Non-pigmented ciliary epithelial cell (primary cell): ENCODE data around the gene SV2C.
A peak's percentile ranks its signal among the peaks of the same experiment; 100 is the strongest.
"Not testable (repeated sequence)": the region's sequence is repeated elsewhere in the genome, so short reads cannot be mapped to it uniquely, and the experiment has no call there.

Experiments
- DNase-seq: peaks from one replicate; pipeline ENCODE4 v3.0.0-alpha.2; 2010; ENCODE audit warnings: low read depth

The SV2C gene

DNA sequence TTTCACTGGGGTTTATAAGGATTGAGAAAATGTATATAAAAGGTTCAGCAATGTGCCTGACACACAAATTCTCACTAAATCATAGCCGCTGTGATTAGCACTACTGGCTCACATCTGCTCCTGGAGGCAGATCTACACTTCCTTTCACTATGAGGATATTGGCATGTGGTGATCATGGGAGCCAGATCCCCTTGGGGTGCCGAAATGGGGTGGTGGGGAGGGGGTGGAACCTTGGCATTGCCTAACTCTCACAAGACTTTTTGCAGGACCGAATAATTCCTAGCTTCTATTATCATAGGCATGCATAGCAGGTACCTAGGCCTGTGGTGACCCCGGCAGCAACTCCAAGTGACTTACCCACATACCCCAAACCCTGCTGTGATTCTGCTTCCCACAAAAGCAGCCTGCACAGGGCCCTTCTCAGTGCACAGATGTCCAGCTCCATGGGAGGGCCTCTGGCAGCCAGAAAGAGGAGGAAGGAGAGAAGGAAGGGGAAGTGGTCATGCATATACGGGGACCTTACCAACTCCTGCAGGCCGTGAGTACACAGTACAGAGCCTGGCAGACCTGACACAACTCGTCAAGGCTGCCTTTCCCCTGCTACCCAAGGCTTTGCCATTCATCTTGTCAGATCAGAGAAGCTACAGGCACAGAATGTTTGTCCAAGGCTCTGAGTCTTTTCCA, 258.6 kb downstream of the SV2C start:
- no peak for DNase-seq

DNA sequence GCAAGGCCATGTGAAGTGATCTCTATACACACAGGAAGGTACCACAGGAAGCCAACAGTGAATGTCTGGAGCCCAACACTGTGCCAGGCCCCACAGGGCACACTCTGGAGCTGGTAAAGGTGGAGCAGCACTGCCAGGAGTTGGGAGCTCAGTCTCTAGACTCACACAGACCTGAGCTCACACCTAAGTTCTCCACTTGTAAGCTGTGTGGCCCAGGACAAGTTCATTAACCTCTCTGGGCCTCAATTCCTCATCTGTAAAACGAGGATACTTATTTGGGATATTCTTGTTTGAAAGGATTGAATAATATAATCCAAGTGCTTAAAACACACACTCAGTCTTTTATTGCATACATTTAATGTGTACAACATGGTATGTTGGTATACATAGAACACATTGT, 259.3 kb downstream of the SV2C start:
- DNase-seq: no peak

DNA sequence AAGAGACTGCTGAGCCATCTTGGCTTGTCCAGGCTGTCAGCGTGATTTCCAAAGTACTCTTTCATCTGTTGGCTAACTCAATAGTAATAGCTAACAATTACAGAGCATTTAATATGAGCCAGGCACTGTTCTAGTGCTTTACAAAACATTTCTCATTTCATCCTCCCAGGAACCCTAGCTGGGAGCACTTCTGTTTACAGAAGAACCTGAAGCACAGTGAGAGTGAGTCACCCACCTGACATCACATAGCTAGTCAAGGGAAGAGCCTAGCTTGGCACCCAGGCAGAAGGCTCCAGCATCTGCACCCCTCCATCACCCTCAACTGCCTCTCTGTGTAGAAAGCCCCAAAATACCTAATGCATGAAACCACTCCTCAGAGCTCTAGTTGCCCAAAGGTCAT, 262.4 kb downstream of the SV2C start:
- no peak for DNase-seq

DNA sequence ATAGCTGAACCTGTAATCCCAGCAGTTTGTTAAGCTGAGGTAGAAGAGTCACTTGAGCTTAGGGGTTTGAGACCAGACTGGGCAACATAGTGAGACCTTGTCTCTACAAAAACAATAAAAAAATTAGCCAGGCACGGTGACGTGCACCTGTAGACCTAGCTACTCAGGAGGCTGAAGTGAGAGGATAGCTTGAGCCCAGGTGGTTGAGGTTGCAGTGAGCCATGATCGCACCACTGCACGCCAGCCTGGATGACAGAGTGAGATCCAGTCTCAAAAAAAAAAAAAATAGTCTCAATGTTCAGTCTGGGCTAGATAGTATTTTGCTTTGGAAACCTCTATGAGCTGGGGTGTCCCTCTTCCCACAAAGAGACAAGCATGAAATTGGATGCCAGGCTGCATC, 268.0 kb downstream of the SV2C start:
- no peak for DNase-seq

GRCh38 chr5:76351577-76351976, 268.4 kb downstream of the SV2C start:
- DNase-seq: no peak

DNA sequence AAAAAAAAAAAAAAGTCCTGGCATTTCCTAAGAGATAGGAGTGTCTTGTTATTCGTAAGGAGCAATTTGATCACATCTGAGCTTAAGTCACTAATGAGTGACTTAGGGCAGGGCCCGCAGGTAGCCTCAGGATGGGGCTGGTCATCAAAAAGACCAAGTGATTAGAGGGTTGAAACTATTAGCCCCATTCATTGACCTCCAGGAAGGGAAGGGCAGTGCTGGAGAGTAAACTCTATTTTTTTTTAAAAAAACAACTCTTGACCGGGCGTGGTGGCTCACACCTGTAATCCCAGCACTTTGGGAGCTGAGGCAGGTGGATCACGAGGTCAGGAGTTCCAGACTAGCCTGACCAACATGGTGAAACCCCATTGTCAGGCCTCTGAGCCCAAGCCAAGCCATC, 273.7 kb downstream of the SV2C start:
- no peak for DNase-seq

- DNase-seq: no peak
Observed at GRCh38 chr5:76363352-76364225, 280.4 kb downstream of the SV2C start.

DNA sequence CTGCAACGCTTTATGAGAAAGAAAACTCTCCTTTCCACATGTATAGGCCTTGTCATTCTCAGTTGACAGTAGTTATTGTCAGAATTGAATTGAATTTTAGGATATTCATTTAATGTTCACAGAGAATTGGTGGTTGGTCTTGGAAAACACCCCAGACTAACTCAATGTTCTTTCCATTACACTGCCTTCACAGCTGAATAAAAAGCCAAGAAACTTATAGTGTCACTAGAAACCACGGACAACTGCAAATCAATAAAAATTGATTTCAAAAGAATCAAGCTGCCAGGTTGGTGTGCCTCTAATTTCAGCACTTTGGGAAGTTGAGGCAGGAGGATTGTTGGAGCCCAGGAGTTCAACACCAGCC, 281.0 kb downstream of the SV2C start:
- DNase-seq: no peak

- no peak for DNase-seq
Observed at GRCh38 chr5:76365561-76365960, 282.4 kb downstream of the SV2C start.

GRCh38 chr5:76366596-76366995, 283.4 kb downstream of the SV2C start:
- DNase-seq: no peak

DNA sequence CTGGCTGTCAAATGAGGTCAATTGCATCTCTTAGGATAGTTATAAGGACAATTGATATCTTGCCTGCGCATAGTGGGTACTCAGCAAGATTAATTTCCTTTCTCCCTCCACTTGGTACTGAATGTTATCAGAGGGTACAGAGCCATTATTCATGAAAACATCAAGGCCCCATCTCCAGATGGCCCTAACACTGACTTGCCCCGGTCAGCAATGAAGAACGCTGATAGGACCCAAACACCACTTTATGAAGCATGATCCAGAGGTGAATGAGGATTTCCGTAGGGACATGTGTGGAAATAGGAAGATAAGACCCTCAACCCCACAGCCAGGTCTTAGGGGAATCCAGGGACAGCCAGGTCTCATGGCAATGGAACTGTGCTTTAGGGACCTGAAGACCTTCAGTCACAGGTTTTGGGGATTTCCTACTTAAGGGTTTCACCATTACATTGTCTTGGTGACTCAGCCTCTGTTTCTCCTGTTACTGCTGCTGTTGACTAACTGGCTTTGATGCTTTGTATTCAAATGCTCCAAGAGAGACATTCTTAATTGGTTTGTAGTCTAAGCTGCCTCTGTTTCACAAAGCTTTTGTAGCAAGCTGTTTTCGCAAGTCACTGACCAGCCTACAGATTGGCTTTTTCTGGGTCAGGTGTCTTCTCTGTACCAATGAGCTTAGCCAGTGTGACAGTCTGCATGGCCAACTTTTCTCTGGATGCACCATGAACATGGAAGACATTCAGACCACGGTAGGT, 284.6 kb downstream of the SV2C start:
- DNase-seq: no peak

DNA sequence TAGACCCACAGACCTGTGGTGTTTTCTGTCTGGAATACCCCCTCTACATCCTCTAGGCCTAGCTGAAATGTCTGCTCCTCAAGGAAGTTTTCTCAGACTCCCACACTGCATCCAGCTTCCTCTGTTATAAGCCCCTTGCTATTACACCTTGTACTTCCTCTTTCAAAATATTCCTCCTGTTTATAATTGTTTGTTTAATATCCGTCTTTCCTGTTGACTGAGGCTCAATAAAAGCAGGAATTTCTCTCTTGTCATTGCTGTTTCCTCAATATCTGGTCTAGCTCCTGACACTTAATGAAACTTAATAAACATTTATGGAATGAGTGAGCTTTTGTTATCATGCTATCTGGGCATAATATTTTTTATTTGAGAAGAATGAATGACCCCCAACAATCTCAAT, 285.8 kb downstream of the SV2C start:
- no peak for DNase-seq

- DNase-seq: not testable (repeated sequence)
Observed at GRCh38 chr5:76369668-76370067, 286.5 kb downstream of the SV2C start.

- DNase-seq: no peak
Observed at GRCh38 chr5:76371960-76372322, 288.8 kb downstream of the SV2C start.

- DNase-seq: peak; percentile 85
Observed at GRCh38 chr5:76372323-76373054, 289.3 kb downstream of the SV2C start.

- DNase-seq: peak; percentile 14
Observed at GRCh38 chr5:76376148-76376865, 293.1 kb downstream of the SV2C start.

DNA sequence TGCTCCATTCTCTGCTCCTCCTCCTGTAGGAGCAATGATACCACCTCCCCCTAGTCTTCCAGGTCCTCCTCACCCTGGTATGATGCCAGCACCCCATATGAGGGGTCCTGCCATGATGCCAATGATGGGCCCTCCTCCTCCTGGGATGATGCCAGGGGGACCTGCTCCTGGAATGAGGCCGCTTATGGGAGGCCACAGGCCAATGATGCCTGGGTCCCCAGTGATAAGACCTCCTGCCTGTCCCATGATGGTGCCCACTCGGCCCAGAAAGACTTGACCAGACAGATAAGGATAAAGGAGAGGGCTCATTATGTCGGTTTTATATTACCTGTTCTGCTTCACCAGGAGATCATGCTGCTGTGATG, 293.7 kb downstream of the SV2C start:
- no peak for DNase-seq

DNA sequence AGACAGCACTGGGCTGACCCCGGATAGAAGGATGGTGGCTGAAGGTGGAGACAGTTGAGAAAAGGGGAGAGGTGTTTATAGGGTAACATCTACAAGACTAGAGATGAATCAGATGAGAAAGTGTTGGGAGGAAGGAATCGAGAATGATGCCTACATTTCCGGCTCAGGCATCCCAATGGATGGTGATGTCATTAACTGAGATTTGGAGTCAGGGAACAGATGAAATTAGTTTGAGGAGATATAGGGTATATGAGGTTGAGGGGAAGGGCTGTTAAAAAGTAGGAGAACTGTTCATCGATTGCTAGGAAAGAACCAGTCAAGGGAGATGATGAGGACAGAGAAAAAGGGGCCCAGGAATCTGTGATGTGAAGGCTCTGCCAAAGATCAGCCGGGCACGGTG, 295.2 kb downstream of the SV2C start:
- no peak for DNase-seq

DNA sequence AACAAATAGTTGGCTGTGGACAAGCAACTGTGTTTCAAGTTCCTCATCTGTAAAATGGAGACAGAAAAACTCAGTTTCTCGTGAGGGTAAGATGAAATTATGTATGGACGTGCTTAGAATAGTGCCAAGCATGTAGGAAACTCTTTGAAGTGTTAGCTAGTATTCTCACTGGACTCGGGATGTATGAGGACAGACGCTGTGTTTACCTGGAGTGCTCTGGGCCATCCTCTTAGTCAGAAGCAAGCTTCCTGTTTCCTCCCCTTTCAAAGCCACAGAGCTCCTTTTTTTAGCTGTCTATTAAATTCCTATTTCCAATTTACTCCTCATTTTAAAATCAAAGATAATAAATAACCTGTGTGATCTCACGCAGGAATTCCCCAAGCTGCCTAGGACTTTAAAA, 296.1 kb downstream of the SV2C start:
- no peak for DNase-seq

DNA sequence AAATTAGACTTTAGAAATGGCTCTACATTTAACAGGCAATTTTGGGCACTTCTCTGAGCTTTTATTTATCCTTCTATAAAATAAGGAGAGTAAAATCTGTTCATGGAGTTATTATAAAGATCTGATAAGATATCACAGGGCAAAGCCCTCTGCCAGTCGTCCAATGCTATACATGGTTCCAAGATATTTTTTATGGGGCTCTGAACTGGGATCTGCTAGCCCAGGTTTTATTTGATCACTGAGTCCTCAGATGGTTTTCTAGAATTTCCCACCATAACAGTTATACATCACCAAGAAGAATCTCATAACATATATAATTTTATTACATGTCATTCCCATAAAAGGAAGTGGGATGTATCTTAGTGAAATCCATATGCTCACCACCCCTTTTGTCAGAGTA, 296.7 kb downstream of the SV2C start:
- DNase-seq: no peak

DNA sequence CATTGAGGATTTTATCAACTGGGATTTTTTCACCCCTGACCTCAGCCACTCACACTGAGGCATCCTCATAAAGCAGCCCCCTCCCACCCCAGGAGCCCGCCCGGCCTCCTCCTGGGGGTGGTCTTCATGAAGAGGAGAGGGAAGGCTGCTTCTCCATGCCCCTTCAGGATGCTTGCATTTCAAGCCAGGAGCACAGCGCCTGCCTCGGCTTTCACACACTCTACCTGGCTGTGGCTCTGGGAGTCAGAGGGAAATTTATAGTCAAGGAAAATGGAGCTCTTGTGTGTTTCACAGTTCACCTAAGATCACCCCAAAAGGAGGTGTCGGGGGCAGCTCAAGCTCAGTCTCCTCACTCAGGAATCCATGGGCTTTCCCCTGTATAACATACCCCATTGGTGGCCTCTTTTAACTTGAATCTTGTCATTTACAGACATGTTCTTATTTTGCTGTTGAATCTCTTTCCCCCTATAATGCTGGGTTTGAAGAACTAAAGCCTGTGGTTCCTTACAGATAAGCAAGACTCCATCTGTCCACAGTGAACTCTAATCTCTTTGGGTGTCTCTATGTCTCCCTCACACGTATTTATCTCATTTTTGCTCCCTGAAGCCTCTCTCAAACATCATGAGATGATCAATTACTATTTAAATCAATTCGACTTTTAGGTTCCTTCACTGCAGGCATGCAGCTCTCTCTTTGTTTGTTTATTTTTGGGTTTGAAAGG, 297.3 kb downstream of the SV2C start:
- DNase-seq: no peak
